M059J (cell line): Measurements from ENCODE around the gene MYL9. TPM values are rescaled to one million over a fixed set of nuclear protein-coding genes. Genes with fewer than 3 reads are reported as not detected.

ENCODE experiments used
- DNase-seq: peaks from one replicate; pipeline ENCODE4 v3.0.0-alpha.2; 2012; ENCODE audit warnings: low read depth
- total RNA-seq: library from RNA; depleted of rRNA; stranded (reverse); fragments of >200 nt; shearing (Covaris generic); gene quantifications from 2 replicates; pipeline ENCODE4 v1.2.3, GENCODE V29; 2014

Gene MYL9
- total RNA-seq, 1 experiment from 2014 or later: 39.2 TPM

DNA sequence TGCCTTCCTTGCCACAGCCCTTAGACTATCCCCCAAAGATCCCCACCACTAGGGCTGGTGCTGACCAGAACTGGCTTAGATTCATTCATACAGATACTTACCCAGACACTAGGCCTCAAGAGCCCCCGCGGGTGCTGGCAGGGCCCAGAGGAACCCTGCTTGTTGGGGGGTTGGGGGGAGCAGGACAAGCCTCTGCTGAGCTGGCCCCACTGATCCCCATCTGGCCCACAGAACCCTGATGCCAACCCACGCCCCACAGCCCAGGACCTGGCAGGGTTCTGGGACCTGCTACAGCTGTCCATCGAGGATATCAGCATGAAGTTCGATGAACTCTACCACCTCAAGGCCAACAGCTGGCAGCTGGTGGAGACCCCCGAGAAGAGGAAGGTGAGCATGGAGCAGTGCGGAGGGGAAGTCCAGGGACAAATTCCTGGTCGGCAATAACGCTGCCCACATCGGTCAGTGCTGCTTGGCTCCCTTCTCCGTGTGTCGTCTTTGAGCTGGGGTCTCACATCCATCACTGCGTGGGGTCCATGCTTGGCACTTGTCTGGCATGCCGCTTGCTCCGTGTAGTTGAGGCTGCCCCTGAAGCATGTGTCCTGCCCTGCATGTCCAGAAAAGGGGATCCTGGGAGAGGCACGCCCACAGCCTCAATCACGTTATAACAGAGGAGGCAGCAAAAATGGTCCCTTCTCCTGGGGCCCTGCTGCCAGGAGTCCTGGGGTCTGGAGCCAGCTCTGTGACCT, 15.5 kb upstream of the MYL9 start:
- DNase-seq: no peak

DNA sequence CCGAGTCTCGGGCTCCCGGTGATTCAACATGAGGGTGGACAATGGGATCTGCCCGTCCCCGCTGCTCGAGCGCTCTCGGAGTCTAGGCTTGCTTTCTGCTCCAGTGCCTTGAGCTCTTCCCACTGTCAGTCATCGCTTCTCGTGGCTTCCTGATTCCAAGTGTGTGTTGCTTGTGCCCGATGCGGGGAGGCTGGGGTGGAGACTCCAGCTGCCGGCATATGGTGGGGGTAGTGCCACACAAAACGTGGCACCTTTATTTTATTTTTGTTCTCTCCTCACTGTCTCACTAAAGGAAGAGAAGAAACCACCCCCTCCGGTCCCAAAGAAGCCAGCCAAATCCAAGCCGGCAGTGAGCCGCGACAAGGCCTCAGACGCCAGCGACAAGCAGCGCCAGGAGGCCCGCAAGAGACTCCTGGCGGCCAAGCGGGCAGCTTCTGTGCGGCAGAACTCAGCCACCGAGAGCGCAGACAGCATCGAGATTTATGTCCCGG, 14.8 kb upstream of the MYL9 start:
- no peak for DNase-seq

DNA sequence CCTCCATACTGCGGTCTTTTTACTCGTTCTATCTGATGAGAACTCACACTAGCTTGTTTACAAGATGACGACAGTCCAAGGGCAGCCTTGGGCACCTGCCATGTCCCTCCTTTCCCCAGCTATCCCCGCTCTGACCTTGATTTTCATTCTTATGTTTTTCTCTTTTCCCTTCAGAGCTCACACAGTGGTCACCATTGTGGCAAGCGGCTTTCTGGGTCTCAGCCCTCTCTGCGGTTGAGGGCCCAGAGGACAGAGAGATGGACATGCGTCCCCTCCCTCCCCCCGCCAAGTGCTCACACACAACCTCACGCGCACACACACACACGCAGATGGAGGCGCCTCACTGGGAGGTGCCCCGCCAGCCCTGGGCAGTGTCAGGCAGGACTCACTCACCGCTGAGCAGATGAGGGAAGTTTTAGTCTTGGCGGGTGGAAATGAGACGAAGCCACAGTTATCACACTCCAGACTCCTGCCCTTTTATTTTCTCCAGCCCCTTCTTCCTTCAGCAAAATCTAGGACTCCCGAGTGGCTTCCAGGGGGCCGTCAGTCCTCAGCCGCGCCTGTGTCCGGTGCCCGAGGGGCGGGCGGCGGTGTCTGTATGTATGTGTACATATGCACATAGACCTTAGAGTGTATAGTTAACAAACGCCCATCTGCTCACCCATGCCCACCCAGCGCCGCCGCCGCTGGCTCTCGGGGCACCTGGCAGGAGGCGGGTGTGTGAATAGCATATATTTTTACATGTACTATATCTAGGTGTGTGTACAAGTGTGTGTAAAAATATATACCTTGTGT, 13.8 kb upstream of the MYL9 start:
- peak; percentile 35 for DNase-seq

DNA sequence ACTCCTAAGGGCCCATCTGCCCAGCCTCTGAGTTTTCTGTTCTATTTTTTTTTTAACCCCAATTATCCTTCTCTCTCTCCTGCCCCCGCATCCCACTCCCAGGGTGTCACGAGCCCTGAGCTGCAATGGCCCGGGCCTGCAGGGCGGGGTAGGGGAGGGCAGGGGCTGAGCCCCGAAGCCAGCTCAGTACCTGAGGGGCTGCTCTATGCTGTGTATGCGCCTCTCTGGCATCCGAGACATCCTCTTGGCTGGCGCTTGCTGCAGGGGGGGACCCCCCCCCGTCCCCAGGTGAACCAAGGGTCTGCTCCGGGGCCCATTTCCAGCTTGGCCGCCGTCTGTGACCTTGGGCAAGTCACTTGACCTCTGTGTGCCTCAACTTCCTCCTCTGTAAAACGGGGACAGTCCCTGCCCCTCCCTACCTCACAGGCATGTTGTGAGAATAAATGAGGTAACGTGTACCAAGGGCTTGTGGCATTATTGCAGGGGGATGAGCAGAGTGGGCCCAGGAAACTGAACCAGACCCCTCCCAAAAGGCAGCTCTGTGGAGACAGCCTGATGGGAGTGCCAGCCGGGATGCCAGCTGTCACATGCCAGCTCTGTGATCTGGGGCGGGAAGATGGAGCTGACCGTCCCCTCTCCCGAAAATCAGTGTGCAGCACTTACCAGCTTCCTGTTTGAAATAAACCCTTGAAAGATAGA, 13.0 kb upstream of the MYL9 start:
- DNase-seq: no peak

DNA sequence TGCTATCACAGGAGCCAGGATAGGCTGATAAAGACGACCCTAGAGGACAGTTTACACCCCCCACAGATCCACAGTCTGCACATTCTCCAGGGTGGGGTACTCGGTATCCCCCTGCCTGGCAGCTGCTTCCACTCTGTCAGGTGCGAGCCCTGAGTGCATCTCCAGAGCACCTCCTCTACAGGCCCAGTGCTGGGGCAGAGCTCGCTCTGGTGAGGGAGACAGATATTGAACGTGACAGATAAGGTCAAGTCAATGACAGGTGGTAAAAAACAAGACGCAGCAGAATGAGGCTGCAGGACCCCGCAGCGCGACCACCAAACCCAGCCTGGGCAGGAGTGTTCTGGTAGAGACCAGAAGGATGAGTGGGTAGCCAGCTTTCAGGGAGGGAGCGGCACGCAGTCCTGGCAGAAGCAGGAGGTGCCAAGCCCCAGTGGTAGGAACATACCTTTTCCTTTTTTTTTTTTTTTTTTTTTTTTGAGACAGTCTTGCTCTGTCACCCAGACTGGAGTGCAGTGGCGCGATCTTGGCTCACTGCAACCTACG, 12.4 kb upstream of the MYL9 start:
- DNase-seq: no peak

DNA sequence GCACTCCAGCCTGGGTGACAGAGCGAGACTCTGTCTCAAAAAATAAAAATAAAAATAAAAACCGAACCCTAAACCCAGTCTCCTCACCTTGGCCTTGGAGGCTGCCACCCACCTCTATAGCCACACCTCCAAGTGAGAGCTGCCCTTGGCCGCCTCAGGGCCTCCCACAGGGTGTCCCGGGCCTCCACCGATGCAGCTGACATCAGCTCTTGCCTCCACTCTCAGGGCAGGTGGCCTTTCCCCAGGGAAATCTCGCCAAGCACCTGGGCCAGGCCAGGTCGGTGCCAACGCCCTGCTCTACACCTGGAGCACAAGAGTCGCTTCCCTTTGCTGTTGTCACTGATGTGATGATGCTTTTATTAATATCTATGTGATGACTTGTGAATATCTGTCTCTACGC, 8.9 kb upstream of the MYL9 start:
- no peak for DNase-seq

DNA sequence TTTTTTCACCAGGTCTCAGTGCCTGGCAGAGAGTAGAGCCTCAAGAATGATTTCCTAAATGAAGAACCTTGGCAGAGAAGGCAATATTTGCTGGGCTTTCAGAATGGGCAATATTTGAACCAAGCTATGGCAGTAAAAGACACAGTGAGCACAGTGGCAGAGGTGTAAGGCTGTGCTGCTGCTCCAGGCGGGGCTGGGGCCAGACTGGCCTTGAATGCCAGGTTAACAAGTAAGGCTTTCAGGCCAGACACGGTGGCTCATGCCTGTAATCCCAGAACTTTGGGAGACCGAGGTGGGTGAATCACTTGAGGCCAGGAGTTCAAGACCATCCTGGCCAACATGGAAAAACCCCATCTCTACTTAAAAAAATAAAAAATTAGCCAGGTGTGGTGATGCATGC, 8.5 kb upstream of the MYL9 start:
- no peak for DNase-seq

DNA sequence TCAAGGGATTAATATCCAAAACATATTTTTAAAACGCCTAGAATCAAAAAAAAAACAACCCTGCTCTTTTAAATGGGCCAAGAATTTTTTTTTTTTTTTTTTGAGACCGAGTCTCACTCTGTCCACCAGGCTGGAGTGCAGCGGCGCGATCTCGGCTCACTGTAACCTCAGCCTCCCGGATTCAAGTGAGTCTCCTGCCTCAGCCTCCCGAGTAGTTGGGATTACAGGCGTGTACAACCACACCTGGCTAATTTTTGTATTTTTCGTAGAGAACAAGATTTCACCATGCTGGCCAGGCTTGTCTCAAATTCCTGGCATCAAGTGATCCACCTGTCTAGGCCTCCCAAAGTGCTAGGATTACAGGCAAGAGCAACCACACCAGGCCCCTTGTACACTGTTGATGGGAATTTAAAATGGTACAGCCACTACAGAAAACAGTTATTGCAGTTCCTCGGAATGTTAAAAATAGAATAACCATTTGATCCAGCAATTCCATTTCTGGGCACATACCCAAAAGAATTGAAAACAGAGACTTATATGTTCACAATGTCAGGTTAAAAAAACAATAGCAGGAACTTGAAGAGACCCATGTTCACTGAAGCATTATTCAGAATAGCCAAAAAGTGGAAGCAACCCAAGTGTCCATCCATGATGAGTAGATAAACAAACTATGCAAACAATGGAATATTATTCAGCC, 3.1 kb upstream of the MYL9 start:
- DNase-seq: no peak

DNA sequence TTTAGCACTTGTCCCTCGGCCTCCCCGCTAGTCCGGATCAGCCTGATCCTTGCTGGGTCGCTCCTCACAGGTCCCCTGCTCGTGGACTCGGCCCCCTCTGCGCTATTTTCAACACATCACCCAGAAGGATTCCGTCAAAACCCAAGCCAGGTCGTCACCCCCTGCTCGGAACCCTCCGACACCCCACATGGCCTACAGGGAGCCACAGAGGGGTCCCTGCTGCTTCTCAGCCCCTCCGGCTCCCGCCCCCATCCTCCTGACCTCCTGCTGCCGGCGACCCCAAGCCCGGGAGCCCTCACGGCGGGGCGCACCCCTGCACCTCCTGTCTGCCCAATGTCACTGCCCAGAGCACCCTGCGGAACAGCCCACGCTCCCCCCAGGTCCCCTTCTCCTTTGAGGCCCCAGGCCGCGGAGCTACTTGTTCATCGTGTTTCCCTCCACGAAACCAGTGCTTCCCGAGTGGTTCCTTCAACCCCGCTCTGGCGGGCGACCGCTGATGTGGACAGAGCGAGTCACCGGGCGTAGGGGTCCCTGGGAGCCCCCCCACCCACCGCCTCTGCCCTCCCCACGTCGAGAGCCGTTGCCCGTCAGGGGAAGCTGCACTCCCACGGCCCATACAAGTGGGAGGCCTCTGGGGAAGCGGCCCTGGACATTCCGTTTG, 638 bp upstream of the MYL9 start:
- no peak for DNase-seq

DNA sequence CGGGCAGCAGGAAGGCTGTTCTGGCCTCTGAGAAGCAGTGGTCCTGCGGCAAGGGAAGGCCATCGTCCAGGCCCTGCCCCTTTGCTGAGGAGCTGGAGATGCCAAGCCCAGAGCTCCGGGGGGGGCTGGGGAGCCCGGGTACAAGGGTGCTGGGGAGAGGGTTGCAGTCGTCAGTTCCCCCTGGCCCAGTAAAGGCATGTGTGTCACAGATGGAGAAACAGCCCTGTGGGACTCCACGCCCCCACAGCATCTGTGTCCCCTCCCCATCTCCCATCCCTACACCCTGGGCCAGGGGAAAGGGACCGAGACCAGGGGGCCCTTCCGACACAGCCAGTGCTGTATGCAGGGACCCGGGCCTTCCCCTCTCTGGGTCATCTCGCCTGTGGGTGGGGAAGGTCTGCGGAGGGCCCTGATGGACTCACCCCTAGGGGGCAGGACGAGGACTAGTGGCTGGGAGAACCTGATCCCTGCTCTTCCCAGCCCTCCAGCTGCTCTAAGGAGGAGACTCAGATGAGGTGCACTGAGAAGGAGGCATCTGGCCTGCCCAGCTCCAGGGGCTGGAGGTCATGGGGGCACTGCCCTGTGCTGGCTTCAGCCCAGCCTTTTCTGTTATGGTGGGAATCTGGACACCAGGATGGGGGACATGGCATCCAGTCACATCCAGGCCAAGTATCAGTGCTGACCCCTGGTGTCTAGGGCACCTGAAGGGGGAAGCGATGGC, 609 bp downstream of the MYL9 start:
- DNase-seq: peak; percentile 30

DNA sequence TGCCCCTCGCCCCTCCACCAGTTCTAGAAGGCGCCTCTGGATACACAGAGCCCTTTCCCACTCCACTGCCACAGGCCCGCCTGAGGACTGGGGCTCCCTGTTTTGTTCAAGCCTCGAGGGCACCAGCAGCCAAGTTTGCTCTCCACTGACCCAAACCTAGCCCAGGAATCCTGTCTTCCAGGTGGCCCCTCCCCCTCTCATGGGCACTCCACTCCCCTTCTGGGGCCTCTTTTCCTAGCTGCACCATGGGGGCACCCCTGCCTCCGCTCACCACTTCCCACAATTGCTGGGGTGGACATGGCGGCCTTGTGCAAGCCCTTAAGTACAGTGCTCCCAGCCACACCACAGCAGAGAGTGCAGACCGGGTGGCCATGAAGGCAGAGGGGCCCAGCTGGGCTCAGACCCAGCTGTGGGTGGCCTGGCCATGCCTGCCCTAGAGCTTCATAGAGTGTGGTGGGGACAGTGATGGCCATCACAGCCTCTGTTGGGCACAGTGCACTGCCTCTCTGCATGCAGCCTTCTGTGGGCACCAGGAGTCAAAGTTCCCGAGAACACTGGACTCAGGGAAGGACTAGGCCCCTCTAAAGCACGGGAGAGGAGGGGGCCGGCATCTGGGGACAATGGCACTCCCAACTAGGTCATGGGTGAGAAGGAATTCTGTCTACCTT, 1.3 kb downstream of the MYL9 start:
- no peak for DNase-seq

DNA sequence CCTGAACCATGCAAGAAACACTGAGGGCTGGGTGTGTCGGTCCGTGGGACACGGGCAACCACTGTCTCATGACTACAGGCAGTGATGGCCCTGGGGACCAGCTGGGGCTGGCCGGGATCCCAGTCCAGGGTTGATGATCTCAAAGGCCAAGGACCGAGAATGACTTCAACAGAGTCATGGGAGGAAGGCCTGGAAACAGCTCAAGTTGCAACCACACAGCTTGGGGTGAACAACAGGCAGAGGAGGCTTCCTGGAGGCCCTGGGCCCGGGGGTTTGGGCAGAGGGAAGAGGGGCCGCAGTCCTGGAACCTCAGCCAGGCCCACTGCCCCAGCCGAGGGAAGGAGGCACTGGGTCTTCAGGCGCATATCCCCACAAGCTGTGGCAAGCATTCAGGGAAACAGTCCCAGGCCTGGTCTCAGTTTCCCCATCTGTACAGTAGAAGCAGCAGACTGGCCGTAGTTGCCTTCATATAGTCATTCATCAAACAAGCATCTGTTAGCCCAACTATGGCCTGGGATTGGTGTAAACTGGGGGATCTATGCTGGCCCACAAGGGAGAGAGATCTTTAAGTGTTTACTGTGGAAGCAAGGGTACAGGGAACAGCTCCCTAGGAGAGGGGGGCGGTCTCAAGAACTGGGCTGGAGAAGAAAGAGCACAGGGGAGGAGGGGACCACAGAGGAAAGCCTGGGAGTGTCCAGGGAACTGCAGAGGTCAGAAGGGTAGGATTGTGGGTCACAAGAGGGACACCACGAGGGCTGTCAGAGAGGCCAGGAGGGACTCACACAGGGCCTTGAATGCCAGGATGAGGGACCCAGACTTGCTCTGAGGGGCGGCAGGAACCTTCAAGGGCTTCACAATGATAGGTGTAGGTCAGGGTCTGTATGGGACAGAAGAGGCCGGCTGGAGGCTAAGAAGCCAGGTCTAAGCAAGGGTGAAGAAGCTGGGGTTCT, 2.1 kb downstream of the MYL9 start:
- DNase-seq: peak; percentile 86

DNA sequence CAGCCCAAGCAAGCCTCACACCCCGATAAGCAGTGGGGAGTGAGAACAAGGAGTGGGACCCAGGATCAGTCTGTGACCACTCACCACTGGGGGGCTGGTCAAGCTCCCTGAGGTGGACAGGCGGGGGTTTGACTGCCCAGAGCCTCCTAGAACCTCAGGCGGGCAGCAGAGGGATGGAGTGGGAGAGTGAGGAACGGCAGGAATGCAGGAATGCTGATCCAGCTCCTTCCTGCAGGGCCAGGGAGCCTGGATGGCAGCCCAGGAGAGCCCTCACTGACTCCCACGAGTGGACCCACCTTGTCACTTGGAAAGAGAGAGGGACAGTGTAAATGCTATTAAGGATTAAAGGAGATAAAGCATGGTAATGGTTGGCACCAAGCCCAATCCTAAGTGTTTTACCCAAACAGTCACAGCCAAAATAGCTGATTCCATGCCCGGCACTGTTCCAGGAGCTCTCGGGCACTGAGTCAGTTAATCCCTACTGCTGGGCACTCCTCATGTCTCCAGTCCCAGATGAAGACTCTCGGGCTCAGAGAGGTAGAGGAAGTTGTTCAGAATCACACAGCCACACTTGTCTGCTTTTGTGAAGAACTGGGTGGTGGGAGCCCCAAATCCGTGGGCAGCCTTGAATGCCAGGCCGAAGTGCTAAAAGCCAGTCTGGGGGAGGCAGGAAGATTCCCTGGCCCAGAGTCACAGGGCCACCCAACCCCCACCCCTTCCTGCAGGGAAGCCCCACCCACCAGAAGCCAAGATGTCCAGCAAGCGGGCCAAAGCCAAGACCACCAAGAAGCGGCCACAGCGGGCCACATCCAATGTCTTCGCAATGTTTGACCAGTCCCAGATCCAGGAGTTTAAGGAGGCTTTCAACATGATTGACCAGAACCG, 3.1 kb downstream of the MYL9 start:
- peak; percentile 89 for DNase-seq

DNA sequence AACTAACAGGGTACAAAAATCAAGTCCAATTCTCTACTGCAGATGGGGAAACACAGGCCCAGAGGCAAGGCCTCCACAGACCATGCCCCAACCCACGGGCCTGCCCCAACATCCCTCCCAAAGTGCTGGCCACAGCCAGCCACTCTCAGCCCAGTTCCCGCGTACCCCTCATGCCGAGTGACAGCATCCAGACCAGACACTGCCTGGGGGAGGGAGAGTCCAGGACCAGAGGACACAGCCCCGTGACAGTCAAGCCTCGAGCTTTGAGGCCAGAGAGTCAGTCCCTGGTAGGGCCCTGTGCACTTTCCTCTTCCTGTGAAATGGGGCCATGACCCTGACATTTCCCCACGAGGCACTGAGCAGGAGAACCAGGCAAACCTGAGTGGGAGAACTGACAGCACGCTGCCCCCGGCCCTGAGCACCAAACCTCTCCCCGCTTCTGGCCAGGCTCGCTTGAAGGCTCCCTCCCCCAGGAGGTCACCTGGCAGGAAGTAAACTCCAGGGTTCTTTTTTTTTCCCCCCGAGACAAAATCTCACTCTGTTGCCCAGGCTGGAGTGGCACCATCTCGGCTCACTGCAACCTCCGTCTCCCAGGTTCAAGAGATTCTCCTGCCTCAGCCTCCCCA, 4.9 kb downstream of the MYL9 start:
- no peak for DNase-seq

DNA sequence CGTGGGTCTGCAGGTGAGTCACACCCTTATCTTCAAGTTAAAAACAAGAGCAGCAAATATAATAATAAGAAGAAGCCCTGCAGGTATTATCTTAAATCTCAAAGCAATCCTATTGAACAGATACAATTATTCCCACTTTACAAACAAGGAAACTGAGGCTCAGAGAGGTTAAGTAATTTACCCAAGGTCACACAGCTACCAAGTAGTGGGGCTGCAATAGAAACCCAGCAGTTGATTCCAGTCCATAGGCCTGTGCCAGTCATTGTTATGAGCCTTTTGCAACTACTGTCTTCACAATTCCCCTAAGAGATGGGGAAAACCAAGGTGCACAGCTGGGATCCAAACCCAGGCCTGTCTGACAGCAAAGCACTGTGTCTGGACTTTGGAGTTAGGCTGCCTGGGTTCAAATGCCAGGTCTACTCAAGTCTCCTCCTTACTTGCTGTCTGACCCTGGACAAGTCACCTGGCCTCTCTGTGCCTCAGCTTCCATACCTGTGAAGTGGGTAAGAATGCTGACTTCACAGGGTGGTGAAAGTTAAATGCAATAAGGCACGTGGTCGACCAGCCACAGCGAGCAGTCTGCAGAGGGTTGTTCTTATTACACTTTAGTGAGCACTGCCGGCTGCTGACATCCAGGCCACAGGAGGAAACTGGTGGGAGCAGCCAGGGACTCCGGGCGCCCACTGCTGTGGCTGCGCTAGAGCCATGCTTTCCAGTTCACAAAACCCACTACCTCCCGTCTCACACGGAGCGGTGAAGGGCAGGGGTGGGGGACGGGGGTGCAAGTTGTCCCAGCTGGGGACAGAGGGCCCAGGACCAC, 6.1 kb downstream of the MYL9 start:
- DNase-seq: no peak

DNA sequence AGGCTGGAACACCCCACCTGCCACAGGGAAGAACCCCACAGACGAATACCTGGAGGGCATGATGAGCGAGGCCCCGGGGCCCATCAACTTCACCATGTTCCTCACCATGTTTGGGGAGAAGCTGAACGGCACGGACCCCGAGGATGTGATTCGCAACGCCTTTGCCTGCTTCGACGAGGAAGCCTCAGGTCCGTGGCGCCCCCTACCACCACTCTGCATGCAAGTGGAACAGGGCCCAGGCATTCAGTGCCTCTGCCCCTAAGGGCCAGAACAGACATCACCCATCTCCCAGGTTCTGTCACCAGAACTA, 6.6 kb downstream of the MYL9 start:
- no peak for DNase-seq
